GM21447 (cell line): ENCODE measurements around the gene ALG12.

Experiments
- ATAC-seq: cut with Tn5 transposase; IDR thresholded peaks from one replicate; pipeline ENCODE4 v1.9.1; 2021; ENCODE audit not compliant: unreplicated experiment

Gene ALG12

DNA sequence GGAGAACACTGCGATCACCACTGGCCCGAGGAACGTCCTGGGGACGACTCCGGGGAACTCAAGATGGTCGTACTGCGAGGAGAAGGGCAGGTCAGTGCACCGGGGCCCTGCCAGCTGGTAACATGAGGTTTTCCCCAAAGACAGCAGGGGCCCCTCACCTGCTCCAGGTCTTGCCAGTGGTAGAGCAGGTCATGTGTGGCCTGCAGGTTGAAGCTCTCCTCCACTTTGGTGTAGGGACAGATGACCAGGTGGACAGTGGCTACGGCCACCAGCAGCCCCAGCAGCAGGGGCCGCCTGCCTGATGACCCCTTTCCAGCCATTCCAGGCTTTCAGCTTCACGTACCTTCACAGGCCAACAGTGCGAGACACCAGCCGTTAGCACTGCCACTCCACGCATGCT lies 4.8 kb downstream of the ALG12 start:
- ATAC-seq: no peak

DNA sequence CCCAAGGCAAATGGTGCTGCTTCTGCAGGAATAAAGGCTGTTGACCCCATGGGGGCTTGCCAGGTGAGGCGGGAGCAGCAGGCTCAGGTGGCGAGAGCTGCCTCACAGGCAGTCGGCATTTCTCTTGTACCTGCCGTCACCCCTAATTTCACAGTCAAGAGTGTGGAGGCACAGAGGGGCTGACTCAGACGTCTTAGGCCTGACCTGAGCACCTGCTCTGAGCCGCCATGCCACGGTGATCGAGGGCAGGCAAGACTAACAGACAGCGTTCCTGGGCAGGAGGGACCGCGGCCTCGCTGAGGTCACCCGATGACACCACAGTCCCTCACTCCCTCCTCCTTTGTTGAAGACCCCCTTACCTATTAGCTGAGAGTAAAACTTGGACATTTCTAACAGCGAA lies 5.2 kb downstream of the ALG12 start:
- ATAC-seq: no peak

GRCh38 chr22:49911881-49912625 lies 6.2 kb downstream of the ALG12 start:
- ATAC-seq: no peak

GRCh38 chr22:49910229-49911155 lies 7.7 kb downstream of the ALG12 start:
- no peak for ATAC-seq

- ATAC-seq: no peak
Observed at GRCh38 chr22:49909476-49910205, 8.6 kb downstream of the ALG12 start.

- ATAC-seq: no peak
Observed at GRCh38 chr22:49907807-49908206, 10.4 kb downstream of the ALG12 start.

- ATAC-seq: no peak
Observed at GRCh38 chr22:49906799-49907290, 11.4 kb downstream of the ALG12 start.

GRCh38 chr22:49906071-49906798 lies 12.0 kb downstream of the ALG12 start:
- ATAC-seq: no peak

GRCh38 chr22:49905465-49905864 lies 12.8 kb downstream of the ALG12 start:
- ATAC-seq: no peak

DNA sequence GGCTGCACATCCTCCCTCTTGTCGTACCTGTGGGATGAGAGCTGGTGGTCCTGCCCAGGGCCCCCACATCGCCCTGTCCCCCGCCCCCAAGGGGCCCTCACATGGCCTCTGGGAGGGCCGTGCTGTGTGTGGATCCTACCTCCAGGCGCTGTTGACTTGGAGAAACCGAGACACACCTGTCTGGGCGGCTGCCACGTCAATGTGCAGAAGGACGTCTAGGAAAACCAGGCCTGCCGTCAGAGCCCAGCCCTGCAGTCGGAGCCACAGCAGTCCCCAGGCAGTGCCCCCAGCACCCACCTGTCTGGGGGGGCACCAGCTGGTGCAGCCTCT lies 14.2 kb downstream of the ALG12 start:
- no peak for ATAC-seq

DNA sequence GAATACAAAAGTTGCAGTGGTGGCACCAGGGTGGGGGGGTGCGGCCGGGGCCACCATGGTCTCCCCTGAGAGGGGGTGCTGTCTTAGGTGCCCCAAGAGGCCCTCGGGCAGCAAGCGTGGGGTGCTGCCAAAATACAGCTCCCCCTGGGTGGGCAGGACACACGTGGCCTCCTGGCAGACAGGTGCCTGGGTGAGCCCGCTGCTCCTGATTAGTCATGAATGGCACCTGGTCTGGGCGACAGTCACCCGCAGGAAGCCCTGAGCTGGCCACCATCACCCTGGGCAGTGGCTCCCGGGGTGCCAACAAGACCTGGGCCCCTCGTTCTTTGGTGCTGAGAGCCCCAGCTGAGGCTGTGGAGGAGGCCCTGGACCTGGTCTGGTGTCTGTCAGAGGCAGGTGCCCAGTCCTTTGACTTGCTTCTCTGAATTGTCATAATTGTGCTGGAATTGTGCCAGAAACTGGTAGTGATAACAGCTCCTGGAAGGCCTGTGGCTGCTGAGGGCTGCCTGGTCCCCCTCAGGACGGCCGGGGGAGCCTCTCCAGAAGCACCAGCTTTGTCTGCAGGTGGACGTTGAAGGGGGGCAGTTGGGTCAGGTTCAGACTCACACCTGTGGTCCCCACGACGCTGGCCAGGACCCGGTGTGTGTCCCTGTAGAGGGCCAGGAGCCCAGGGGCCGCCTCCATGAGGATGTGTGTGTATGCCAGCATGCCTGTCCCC lies 14.8 kb downstream of the ALG12 start:
- no peak for ATAC-seq

DNA sequence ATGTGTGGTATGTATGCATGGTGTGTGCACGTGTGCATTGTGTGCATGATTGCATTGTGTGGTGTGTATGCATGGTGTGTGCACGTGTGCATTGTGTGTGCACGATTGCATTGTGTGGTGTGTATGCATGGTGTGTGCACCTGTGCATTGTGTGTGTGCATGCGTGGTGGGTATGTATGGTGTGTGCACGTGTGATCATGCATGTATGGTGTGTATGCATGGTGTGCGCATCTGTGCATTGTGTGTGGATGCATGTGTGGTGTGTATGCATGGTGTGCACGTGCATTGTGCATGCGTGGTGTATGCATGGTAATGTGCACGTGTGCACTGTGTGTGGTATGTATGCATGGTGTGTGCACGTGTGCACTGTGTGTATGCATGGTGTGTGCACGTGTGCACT lies 16.8 kb downstream of the ALG12 start:
- no peak for ATAC-seq

DNA sequence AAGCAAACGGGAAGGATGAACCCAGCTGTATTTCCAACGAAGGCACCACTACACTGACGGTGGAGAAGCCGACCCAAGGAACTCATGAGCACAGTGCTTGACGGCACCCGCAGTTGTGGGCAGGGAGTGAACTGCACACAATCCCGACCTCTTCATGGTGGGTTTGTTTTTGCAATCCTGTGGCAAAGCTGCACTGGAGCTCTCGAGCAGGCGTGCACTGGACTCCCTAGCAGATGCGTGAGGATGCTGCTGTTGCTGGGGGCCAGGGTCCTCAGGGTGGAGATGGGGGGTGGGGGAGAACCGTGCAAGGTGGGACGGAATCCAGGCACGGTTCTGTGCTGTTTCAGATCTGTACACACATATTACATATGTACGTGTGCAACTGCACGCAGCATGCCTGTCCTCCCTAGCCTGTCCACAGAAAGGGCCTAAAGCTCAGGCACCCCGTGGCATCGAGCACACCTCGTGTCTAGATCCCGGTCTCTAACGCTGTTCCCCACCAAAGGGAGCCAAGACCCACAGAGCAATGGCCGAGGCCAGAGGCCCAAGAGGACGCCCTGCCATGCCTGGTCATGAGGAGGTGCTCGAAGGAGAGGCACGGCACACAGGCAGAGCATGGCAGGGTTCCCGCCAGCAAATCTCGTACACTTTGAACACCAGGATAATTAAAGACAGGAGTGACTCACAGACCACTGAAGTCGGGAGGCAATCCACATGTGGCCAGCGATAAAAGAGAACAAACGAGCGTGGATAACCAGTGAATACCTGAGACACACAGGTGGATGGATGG lies 17.6 kb downstream of the ALG12 start:
- ATAC-seq: no peak

- ATAC-seq: no peak
Observed at GRCh38 chr22:49899530-49899929, 18.7 kb downstream of the ALG12 start.

- ATAC-seq: no peak
Observed at GRCh38 chr22:49897015-49897684, 21.1 kb downstream of the ALG12 start.

DNA sequence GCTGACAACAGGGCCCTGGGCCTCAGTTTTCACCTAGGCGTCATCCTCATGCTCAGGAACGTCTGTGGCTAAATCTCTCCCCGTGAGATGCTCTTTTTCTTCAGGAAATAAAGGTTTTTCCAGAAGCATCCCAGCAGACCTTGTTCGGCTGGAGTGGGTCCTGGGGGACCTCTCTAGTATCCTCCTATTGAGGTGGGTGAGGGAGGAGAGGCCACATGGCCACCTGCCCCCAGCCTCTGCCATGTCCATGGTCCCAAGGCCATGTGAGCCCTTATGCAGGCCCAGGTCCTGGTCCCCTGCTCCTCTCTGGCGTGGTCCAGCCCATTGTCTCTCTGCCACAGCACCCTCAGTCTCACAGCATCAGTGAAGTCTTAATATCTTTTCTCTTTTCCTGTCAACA lies 22.0 kb downstream of the ALG12 start:
- no peak for ATAC-seq

- no peak for ATAC-seq
Observed at GRCh38 chr22:49894322-49895054, 23.8 kb downstream of the ALG12 start.

GRCh38 chr22:49893025-49893424 lies 25.2 kb downstream of the ALG12 start:
- ATAC-seq: no peak
